GM12878 (cell line): Measurements from ENCODE around the gene VSX1. TPM values are rescaled to one million over a fixed set of nuclear protein-coding genes. Genes with fewer than 3 reads are reported as not detected.

Source experiments
- ATAC-seq: fragments of 200-7000 bp; cut with Tn5 transposase; 3 replicates; pipeline ENCODE4 v1.9.1; 2020; ENCODE audit warnings: mild to moderate bottlenecking, moderate library complexity
- BruUV-seq: library from RNA; stranded (reverse); fragments of 400-500 nt; replicated peaks from 2 replicates; lab custom pipeline; 2021; lab: Mats Ljungman, UMichigan
- CTCF ChIA-PET: fragments of 300-600 bp; sonication (Branson Sonifier 250); formaldehyde crosslinking; extraction: SDS; loops from one replicate; lab custom pipeline; 2021; ENCODE audit warnings: inconsistent platforms; lab: Yijun Ruan, JAX
- POLR2A ChIA-PET: fragments of 350-600 bp; formaldehyde crosslinking; extraction: SDS; loops from one replicate; lab custom pipeline; 2021; ENCODE audit warnings: inconsistent platforms; lab: Charles Lee
- RAD21 ChIA-PET: fragments of 300-600 bp; sonication (Branson Sonifier 250); formaldehyde crosslinking; loops from one replicate; lab custom pipeline; 2023; ENCODE audit warnings: antibody characterized with exemption; ENCODE audit not compliant: unreplicated experiment; lab: Charles Lee
- SMC1A ChIA-PET: fragments of 300-600 bp; sonication (Branson Sonifier 250); formaldehyde crosslinking; loops from one replicate; lab custom pipeline; 2023; ENCODE audit not compliant: unreplicated experiment, uncharacterized antibody; lab: Charles Lee
- DNase-seq: peaks from one replicate; pipeline ENCODE4 v3.0.0-alpha.2; 2011; ENCODE audit warnings: low read depth, low spot score
- FAIRE-seq: peaks from 3 replicates; lab custom pipeline; 2011; peaks lifted over from hg19 to GRCh38; lab: Jason Lieb, UNC
- H2AFZ ChIP-seq: 2 replicates; pipeline ENCODE4 v1.6.0; 2011; ENCODE audit warnings: low read depth, low read length, control low read depth; ENCODE audit not compliant: control insufficient read depth
- H3K27ac ChIP-seq: 2 replicates; pipeline ENCODE4 v1.5.1; 2011; ENCODE audit warnings: control low read depth; ENCODE audit not compliant: control insufficient read depth, insufficient read depth
- H3K27me3 ChIP-seq, 2 experiments: replicated peaks in 1 of 2; 2 replicates each; pipeline versions ENCODE4 v1.6.0 to v1.6.1; 2011; ENCODE audit warnings: low read length in 1 of 2; ENCODE audit not compliant: control insufficient read depth in 2 of 2, insufficient read depth in 2 of 2
- H3K36me3 ChIP-seq, 2 experiments: 2 replicates each; pipeline ENCODE4 v1.5.1; 2011; ENCODE audit warnings: low read length in 1 of 2; ENCODE audit not compliant: control insufficient read depth in 2 of 2, insufficient read depth in 2 of 2
- H3K4me1 ChIP-seq: 2 replicates; pipeline ENCODE4 v1.6.1; 2011; ENCODE audit warnings: mild to moderate bottlenecking, low read length, moderate library complexity, mixed read lengths; ENCODE audit not compliant: control insufficient read depth, insufficient read depth
- H3K4me2 ChIP-seq: 2 replicates; pipeline ENCODE4 v1.6.0; 2011; ENCODE audit warnings: control low read depth; ENCODE audit not compliant: control insufficient read depth, insufficient read depth
- H3K4me3 ChIP-seq: fragments of 200-600 bp; sonication (generic); 2 replicates; pipeline ENCODE4 v1.5.1; 2016
- H3K79me2 ChIP-seq: 2 replicates; pipeline ENCODE4 v1.6.0; 2011; ENCODE audit warnings: low read length; ENCODE audit not compliant: control insufficient read depth, insufficient read depth
- H3K9ac ChIP-seq: 2 replicates; pipeline ENCODE4 v1.8.0; 2011; ENCODE audit warnings: low read length, control low read depth, mixed read lengths; ENCODE audit not compliant: control insufficient read depth, insufficient read depth
- H3K9me3 ChIP-seq: replicated peaks from 3 replicates; pipeline ENCODE4 v1.5.1; 2011; ENCODE audit warnings: mild to moderate bottlenecking, low read length; ENCODE audit not compliant: control insufficient read depth, insufficient read depth
- H4K20me1 ChIP-seq: 2 replicates; pipeline ENCODE4 v1.6.0; 2011; ENCODE audit not compliant: control insufficient read depth, insufficient read depth
- BCL11A ChIP-seq: IDR thresholded peaks from 2 replicates; pipeline ENCODE4 v1.6.1; 2011; ENCODE audit warnings: low read depth, low read length
- CHD1 ChIP-seq: IDR thresholded peaks from 2 replicates; pipeline ENCODE4 v1.6.1; 2012; ENCODE audit warnings: low read depth, low read length, improper control_type of control experiment
- CREM ChIP-seq: IDR thresholded peaks from 2 replicates; pipeline ENCODE4 v1.6.1; 2014; ENCODE audit warnings: antibody characterized with exemption, low read depth
- EED ChIP-seq: sonication (generic); IDR thresholded peaks from 2 replicates; pipeline ENCODE4 v1.6.1; 2016; ENCODE audit warnings: antibody characterized with exemption, low read depth
- FOXK2 ChIP-seq: fragments of 450-650 bp; IDR thresholded peaks from 2 replicates; pipeline ENCODE4 v1.6.1; 2017; ENCODE audit warnings: mild to moderate bottlenecking, moderate library complexity
- IKZF1 ChIP-seq: fragments of 450-650 bp; conservative IDR thresholded peaks from 2 replicates; pipeline ENCODE4 v1.6.1; 2017; ENCODE audit warnings: antibody characterized with exemption, mild to moderate bottlenecking
- IKZF2 ChIP-seq, 2 experiments: fragments of 450-650 bp; IDR thresholded peaks; 2 replicates each; pipeline ENCODE4 v1.6.1; 2017; ENCODE audit warnings: mild to moderate bottlenecking in 2 of 2, moderate library complexity in 2 of 2
- NBN ChIP-seq: fragments of 450-650 bp; IDR thresholded peaks from 2 replicates; pipeline ENCODE4 v1.6.1; 2016
- PML ChIP-seq: IDR thresholded peaks from 2 replicates; pipeline ENCODE4 v1.6.1; 2012; ENCODE audit warnings: low read length, inconsistent platforms
- RCOR1 ChIP-seq: conservative IDR thresholded peaks from 2 replicates; pipeline ENCODE4 v1.6.1; 2012; ENCODE audit warnings: low read depth, low read length, improper control_type of control experiment
- RUNX3 ChIP-seq: IDR thresholded peaks from 2 replicates; pipeline ENCODE4 v1.6.1; 2012; ENCODE audit warnings: low read length, inconsistent platforms
- SREBF1 ChIP-seq: IDR thresholded peaks from 2 replicates; pipeline ENCODE4 v1.6.1; 2012; ENCODE audit warnings: mild to moderate bottlenecking, low read length
- STAT3 ChIP-seq: IDR thresholded peaks from 2 replicates; pipeline ENCODE4 v1.6.1; 2011; ENCODE audit warnings: low read depth, low read length, improper control_type of control experiment
- TAF1 ChIP-seq: IDR thresholded peaks from 2 replicates; pipeline ENCODE4 v1.6.1; 2011; ENCODE audit warnings: mild to moderate bottlenecking, low read depth, low read length, borderline replicate concordance
- YY1 ChIP-seq: IDR thresholded peaks from 2 replicates; pipeline ENCODE4 v1.6.1; 2011; ENCODE audit warnings: low read depth, mild to moderate bottlenecking, low read length
- ZNF217 ChIP-seq: fragments of 450-650 bp; IDR thresholded peaks from 2 replicates; pipeline ENCODE4 v1.6.1; 2017; ENCODE audit warnings: antibody characterized with exemption, mild to moderate bottlenecking
- WGBS: methylation state at CpG from one replicate; pipeline ENCODE4 v1.1.6; 2016; ENCODE audit warnings: low lambda C conversion rate; ENCODE audit not compliant: insufficient replicate concordance, insufficient coverage; ENCODE audit errors: missing lambda C conversion rate; 5-methylcytosine and 5-hydroxymethylcytosine counted together
- in situ Hi-C: fragments of 300-500 bp; cut with MboI; formaldehyde crosslinking; loops from 9 replicates; pipeline ENCODE4 v1.14.3; 2018; ENCODE audit warnings: mixed read lengths
- intact Hi-C: fragments of 100-400 bp; cut with micrococcal nuclease; formaldehyde crosslinking; loops from one replicate; pipeline ENCODE4 v1.14.2; 2022; ENCODE audit not compliant: unreplicated experiment
- polyA plus RNA-seq, 11 experiments: library from polyadenylated mRNA; depleted of rRNA in 4 of 11; unstranded in 6 of 11; stranded (reverse) in 5 of 11; fragments of >200 nt; fragmentation: Nextera tagmentation in 4 of 11; fragmentation: Illumina TruSeq in 1 of 11; extraction: Ambion mirVana in 4 of 11; extraction: Trizol in 1 of 11; gene quantifications; 1 replicate in 1 of 11; 2 replicates in 10 of 11; pipeline versions ENCODE4 v1.2.1 to v1.2.3, GENCODE V29; 2011 to 2016; ENCODE audit warnings: inconsistent platforms in 2 of 11, missing spikeins in 2 of 11, low read depth in 1 of 11
- total RNA-seq, 4 experiments: library from RNA; depleted of rRNA in 3 of 4; stranded (reverse); fragments of >200 nt in 3 of 4; fragmentation: Illumina TruSeq in 1 of 4; extraction: Trizol in 1 of 4; gene quantifications; 2 replicates each; pipeline versions ENCODE4 v1.2.1 to v1.2.3, GENCODE V29; 2013 to 2021
- TF ChIP-seq, protein P1 (sequence below): fragments of 450-650 bp; IDR thresholded peaks from 2 replicates; pipeline ENCODE4 v1.6.1; 2017; ENCODE audit warnings: borderline replicate concordance

VSX1 gene
- total and polyA plus RNA-seq, 10 of the 15 experiments (the other 5 are each of a cell fraction or from before 2014, with no cell fraction given): 0.05 TPM; not detected in 9

DNA sequence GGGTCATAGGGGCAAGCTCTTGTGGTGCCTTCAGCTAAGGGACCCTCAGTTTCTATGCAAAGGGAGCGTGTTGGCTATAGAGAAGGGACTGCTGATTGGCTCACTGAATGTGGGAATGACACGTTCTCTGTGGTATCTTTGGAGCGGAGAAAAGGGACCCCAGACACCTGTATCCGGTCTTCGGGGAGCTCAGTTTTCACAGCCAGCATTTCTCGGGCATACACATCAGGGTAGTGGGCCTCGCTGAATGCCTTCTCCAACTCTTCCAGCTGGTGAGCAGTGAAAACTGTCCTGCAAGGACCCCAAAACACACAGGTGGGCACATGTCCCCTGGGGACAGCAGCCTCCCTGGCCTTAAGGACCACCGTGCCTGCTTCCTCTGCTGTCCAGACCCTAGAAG lies 3.3 kb downstream of the VSX1 start (continued):
- TF ChIP-seq IKZF2 (IDR thresholded peaks at IDR 0.05) (no peak), CHD1 (no peak), CREM (no peak), IKZF1 (no peak), FOXK2 (no peak)

DNA sequence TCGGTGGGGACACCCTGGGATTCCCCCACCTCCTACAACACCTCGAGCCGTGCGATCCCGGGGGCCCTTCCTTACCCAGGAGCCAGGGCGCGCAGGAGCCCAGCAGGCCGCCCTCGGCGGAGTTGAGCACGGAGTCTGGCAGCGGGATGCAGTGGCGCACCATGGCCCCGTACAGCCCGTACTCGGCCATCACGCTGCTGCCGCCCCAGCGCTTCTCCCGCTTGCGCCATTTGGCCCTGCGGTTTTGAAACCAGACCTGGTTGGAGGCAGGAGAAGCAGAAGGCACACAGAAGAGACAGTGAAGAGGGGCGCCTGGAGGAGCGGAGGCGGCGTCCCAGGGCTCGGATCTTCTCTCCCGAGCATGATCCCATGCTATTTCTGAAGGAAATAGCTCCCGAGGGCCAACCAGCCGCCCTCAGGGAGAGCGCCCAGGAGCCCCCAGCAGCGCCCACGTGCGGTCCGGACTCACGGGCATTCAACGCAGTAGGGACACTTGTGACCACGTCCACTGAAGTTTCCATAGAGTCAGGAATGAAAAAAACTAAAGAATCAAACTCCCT lies 4.3 kb downstream of the VSX1 start:
- Histone ChIP-seq H3K9me3 (no peaks in the 10 kb centered on the region; the same call in 2 of the 3 replicates), H3K79me2 (no peaks in the 10 kb centered on the region), H3K4me2 (peak overlapping the region; percentile 86), H3K27ac (no peak overlapping the region), H4K20me1 (no peaks in the 10 kb centered on the region), H3K27me3 (peaks cover 3 to 18% of the 10 kb centered on the region in 2 experiments), H3K36me3 (no peaks in the 10 kb centered on the region), H2AFZ (peak overlapping the region; percentile 58), H3K4me3 (peak overlapping the region; percentile 28; the same call in 1 of the 2 replicates), H3K9ac (no peak overlapping the region; the same call in 1 of the 2 replicates), H3K4me1 (no peaks in the 10 kb centered on the region)
- TF ChIP-seq BCL11A (no peak), RUNX3 (peak; percentile 17; the same call in 1 of the 2 replicates), EED (no peak), RCOR1 (no peak), IKZF1 (peak; percentile 50), ZNF217 (no peak), TAF1 (no peak), PML (no peak), NBN (no peak), YY1 (0 out of 2 replicates have a peak, but pooled peaks have one; percentile 3), STAT3 (no peak), SREBF1 (no peak)
- TF ChIP-seq, protein P1, sequence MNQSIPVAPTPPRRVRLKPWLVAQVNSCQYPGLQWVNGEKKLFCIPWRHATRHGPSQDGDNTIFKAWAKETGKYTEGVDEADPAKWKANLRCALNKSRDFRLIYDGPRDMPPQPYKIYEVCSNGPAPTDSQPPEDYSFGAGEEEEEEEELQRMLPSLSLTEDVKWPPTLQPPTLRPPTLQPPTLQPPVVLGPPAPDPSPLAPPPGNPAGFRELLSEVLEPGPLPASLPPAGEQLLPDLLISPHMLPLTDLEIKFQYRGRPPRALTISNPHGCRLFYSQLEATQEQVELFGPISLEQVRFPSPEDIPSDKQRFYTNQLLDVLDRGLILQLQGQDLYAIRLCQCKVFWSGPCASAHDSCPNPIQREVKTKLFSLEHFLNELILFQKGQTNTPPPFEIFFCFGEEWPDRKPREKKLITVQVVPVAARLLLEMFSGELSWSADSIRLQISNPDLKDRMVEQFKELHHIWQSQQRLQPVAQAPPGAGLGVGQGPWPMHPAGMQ: no peak
- no TSS peak for BruUV-seq
- ChIA-PET CTCF (interaction anchor here (1.0 to 2.8 kb wide), 5 partner anchors 12 to 101 kb away, joined by 3 to 8 read pairs (median 3); no protein-coding TSS in a partner anchor), POLR2A (no interaction called here), RAD21 (no interaction called here), SMC1A (interaction anchor here (0.6 to 1.8 kb wide), 5 partner anchors 13 to 322 kb away, joined by 3 to 6 read pairs (median 4); no protein-coding TSS in a partner anchor)
- intact Hi-C loops: no loop called here
- 23% methylated on average over 38 of the region's 38 CpGs for WGBS
- ATAC-seq (peak; percentile 79), DNase-seq (no peak), FAIRE-seq (no peak)
- in situ Hi-C loops: no loop called here
